GM13977 (cell line): ENCODE measurements around the gene GANC.

Experiments used
- DNase-seq: peaks from one replicate; pipeline ENCODE4 v3.0.0; 2012; ENCODE audit warnings: low spot score
- in situ Hi-C: fragments of 300-500 bp; cut with MboI; formaldehyde crosslinking; loops from one replicate; pipeline ENCODE4 v1.12.0; 2022; ENCODE audit warnings: low sequenced_read_pairs, low pct_unique_long_range_greater_than_20kb, mixed read lengths, inconsistent platforms; ENCODE audit not compliant: unreplicated experiment
- TF ChIP-seq, protein P1 (sequence below): IDR thresholded peaks from 2 replicates; pipeline ENCODE4 v1.5.1; 2012; ENCODE audit warnings: mild to moderate bottlenecking, control low read depth; ENCODE audit not compliant: insufficient read depth; ENCODE audit errors: extremely low read depth, missing control alignments

GANC gene

DNA sequence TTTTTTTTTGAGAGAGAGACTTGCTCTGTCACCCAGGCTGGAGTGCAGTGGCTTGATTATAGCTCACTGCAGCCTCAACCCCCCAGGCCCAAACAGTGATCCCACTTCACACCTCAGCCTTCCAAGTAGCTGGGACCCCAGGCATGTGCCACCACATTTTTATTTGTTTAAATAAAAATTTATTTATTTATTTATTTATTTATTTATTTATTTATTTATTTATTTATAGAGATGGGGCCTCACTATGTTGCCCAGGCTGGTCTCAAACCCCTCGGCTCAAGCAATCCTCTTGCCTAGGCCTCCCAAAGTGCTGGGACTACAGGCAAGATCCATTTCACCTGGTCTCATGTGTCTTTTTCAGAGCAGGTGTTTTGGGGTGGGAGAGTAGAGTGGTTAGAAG is 101.8 kb downstream of the GANC start:
- no peak for DNase-seq
- TF ChIP-seq, protein P1, sequence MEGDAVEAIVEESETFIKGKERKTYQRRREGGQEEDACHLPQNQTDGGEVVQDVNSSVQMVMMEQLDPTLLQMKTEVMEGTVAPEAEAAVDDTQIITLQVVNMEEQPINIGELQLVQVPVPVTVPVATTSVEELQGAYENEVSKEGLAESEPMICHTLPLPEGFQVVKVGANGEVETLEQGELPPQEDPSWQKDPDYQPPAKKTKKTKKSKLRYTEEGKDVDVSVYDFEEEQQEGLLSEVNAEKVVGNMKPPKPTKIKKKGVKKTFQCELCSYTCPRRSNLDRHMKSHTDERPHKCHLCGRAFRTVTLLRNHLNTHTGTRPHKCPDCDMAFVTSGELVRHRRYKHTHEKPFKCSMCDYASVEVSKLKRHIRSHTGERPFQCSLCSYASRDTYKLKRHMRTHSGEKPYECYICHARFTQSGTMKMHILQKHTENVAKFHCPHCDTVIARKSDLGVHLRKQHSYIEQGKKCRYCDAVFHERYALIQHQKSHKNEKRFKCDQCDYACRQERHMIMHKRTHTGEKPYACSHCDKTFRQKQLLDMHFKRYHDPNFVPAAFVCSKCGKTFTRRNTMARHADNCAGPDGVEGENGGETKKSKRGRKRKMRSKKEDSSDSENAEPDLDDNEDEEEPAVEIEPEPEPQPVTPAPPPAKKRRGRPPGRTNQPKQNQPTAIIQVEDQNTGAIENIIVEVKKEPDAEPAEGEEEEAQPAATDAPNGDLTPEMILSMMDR: no peak
- in situ Hi-C loops: no loop called here

DNA sequence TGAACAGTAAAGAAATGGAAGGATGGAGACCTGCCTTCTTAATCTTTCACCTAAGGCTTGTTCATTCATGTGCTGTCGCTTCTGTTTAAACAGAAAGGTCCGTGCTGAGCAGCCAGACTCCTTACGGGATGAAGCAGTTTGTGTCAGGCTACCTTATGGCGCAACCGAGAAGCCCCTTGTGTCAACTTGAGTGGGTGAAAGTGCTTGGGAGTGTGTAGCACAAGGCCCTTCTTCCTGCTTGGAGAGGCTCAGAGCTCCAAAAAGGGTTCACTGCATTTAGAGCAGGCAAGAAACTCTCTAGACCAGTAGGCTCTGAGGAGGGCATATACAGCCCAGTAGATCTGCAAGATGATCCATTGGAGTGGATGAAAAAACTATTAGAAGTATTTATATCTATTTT is 102.3 kb downstream of the GANC start:
- in situ Hi-C loops: no loop called here
- DNase-seq: no peak
- TF ChIP-seq, protein P1: no peak

DNA sequence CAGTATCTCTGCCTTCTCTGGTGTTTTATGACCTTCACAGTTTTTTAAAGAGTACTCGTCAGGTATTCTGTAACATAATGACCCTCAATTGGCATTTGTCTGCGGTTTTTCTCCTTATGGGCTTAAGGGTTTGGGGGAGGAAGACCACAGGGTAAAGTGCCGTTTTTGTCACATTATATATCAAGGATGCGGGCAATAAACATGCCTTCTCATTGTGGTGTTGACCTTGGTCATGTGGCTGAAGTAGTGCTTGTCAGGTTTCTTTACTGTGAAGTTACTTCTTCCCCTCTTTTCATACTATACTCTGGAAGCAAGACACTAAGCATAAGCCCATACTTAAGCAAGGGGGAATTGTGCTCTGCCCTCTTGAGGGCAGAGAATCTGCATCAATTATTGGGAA is 102.9 kb downstream of the GANC start:
- TF ChIP-seq, protein P1: no peak
- no peak for DNase-seq
- in situ Hi-C loops: no loop called here

DNA sequence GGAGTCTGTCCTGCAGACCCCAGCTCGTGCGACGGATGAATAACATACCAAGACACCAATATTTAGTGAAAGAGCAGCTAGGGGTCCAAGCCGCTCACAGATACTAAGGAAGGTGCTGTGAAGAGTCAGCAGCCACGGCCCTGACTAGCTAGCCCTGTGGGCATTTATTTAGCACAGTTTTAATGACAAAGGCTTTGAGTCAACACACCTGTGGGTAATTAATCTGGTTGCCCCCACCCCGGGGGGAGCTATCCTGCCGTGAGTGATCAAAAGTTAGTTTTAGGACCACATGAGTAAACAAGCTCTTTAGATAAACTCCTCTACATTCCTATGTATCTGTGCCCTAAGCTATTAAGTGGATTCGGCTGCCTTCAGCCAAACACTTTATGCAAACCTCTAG is 105.0 kb downstream of the GANC start:
- in situ Hi-C loops: no loop called here
- no peak for DNase-seq
- TF ChIP-seq, protein P1: no peak

DNA sequence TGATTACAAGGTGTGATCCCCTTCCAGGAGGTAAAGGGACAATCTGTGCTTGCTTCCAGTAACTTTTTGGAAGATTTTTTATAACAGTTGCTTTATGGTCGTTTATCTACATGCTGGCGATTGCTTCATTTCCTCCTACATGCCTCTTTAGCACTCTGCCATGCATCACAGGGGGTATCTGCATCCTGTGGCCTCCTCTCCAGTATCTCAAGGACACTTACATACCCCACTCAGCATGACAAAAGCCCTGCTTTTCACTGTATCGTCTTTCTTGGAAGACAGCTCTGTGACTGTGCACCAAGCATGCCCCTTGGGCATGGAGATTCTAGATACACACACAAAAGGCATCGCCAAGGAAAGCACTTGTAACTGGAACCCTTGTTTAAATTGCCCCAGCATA is 111.6 kb downstream of the GANC start:
- TF ChIP-seq, protein P1: no peak
- in situ Hi-C loops: no loop called here
- DNase-seq: no peak

DNA sequence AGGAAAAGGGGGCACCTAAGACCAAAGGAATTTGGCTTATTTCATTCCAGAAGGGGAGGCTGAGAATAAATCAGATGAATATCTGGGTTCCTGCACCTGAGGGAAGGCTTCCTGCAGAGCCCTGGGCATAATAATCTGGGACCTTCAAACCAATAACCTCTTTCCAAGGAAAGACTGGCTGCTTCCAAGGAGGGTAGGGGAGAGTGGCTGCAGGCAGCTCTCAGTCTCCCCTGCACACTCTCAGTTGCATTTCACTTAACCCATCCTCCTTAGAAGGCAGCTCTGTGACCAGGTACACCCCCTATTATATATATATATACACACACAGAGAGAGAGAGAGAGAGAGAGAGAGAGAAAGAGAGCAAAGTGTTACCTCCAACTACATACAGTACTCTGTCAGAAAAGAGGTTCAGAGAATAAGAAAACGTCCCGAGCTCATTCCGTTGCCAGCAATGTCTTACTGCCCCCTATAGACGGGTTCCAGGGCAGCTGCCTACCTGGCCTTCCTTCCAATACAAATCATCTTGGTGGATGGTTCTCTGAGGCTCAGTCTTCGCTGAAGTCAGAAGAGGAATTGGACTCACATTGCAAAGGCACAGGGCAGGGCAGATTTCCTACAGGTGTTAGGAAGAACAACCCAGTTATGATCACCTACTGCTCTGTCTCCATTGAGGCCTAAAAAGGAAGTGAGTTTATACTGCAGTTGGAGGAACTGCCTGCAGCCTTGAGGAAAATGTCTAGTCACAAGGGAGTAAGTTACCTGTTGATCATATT is 112.4 kb downstream of the GANC start:
- TF ChIP-seq, protein P1: peak; percentile 66
- in situ Hi-C loops: no loop called here
- DNase-seq: peak; percentile 60
